EL (cell line): ENCODE measurements around the gene PHAF1.
A peak's percentile ranks its signal among the peaks of the same experiment; 100 is the strongest.
"Not testable (repeated sequence)": the region's sequence is repeated elsewhere in the genome, so short reads cannot be mapped to it uniquely, and the experiment has no call there.

Experiments
- DNase-seq: peaks from one replicate; pipeline ENCODE4 v3.0.0-alpha.2; 2016

The PHAF1 gene

GRCh38 chr16:67105246-67105645 is 4.5 kb upstream of the PHAF1 start:
- no peak for DNase-seq

DNA sequence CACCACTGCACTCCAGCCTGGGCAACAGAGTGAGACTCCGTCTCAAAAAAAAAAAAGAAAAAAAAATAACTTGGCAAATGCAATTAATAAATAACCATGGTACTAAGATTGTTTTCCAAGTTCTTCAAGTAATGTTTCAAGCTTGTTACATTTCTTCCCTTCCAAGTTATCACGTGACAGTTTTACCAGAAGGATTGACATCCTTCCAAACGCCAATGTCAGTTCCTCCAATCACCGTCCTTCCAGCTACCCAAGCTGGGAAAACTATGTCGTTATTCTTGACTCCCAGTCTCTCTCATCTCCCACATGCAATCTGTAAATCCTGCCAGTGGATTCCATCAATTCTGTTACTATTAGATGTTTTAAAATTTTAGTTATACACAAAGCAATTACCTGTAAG is 3.9 kb upstream of the PHAF1 start:
- no peak for DNase-seq

DNA sequence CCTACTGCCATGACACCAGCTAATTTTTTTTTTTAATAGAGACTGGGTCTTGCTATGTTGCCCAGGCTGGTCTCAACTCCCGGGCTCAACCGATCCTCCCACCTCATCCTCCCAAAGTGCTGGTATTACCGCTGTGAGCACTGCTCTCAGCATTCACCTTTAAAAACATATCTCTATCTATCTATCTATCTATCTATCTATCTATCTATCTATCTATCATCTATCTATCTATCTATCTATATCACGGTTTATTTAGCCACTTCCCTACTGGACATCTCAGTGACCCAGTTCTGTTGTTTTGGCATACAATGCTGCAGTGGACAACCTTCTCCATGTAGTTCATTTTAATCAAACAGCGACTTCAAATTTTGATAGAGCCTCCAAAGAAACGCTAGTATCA is 1.3 kb upstream of the PHAF1 start:
- DNase-seq: no peak

GRCh38 chr16:67108931-67109406 is 772 bp upstream of the PHAF1 start:
- DNase-seq: no peak

- no peak for DNase-seq
Measured at GRCh38 chr16:67111951-67112444, 2.3 kb downstream of the PHAF1 start.

DNA sequence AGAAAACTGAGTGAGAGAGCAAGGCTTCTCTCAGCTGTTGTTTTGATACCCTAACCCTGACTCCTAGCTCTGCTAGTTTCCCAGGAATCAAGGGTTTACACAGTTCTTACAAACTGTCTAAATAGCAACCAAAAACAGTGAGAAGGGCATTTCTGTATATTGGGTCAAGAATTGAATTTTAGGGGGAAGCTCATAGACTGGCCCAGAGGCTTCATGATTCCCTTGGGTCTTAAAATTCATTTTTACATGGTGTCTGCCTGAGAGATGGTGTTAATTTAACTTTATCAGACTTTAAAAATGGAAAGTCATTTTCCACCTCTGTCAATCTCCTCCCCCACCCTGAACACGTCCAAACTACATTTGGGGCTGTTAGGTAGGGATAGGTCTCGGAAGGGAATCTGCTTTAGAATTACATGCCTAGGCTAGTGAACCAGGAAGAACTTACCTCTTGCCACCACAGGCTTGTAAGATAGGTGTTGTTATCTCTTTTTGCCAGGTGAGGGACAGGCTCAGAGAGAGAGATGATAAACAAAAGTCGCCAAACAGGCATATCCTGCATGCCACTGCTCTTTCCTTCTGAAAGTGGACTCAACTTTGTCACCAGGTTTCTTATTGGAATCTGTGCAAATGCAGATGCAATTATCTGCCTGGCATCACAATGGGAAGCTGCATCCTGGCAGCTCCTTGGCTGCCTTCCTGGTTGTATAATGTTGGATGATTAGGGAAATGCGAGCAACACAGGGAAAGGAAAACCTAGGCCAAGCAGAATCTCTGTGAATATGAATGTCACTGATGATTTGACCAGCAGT is 3.1 kb downstream of the PHAF1 start:
- DNase-seq: no peak

GRCh38 chr16:67114793-67115192 is 5.1 kb downstream of the PHAF1 start:
- DNase-seq: peak; percentile 28

GRCh38 chr16:67115639-67116038 is 5.9 kb downstream of the PHAF1 start:
- DNase-seq: peak; percentile 93

GRCh38 chr16:67116388-67117311 is 6.9 kb downstream of the PHAF1 start:
- no peak for DNase-seq

DNA sequence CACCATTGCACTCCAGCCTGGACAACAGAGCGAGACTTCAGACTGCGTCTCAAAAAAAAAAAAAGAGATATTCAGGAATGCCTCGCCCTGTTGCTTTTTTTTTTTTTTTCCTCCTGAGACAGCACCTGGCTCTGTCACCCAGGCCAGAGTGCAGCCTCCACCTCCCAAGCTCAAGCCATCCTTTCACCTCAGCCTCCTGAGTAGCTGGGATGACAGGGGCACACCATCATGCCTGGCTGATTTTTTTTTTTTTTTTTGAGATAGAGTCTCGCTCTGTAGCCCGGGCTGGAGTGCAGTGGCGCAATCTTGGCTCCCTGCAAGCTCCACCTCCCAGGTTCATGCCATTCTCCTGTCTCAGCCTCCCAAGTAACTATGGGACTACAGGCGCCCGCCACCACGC is 8.0 kb downstream of the PHAF1 start:
- no peak for DNase-seq

GRCh38 chr16:67120025-67120424 is 10.3 kb downstream of the PHAF1 start:
- DNase-seq: no peak

DNA sequence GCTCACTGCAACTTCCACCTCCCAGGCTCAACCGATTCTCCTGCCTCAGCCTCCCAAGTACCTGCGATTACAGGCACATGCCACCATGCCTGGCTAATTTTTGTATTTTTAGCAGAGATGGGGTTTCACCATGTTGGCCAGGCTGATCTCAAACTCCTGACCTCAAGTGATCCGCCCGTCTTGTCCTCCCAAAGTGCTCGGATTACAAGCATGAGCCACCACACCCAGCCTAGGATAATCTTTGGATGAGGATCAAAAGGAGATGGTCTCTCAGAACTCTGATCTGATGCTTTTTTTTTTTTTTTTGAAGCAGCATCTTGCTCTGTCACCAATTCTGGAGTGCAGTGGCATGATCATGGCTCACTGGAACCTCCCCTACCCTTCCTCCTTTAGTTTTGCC is 13.1 kb downstream of the PHAF1 start:
- not testable (repeated sequence) for DNase-seq

DNA sequence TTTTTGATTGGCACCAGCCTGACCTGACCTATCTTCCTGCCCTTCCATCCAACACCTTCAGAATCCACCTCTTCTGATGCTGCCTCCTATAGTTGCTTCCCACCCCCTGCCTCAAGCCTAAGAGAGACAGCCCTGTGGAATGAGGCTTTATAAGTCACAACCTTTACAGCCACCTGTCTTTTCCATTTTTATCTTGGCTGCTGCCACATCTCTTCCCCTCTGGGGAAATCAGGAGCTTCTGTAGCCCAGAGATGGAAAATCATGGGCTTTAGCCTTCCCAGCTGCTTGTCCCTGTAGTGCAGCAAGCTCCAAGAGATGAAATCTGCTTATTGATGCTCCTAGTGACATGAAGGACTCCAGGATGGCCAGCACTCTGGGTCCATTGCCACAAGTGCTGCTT is 18.7 kb downstream of the PHAF1 start:
- no peak for DNase-seq

DNA sequence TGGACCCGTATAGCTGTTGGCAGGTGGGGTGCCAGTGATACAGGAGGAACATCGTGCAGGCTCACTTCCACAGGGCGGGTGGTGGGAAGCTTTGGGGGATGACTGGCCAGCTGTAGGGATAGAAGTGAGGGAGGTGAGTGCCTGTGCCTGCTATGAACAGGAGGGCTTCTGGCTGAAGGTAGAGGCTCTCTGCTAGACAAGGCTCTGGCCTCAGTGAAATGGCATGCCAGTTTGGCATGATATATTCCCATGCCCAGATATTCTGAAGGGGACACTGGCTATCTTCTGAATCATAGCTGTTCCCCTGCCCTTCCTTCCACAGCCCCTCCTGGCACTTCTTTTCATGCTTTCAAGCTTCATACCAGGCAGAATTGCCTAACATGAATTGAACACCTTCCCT is 19.1 kb downstream of the PHAF1 start:
- no peak for DNase-seq

DNA sequence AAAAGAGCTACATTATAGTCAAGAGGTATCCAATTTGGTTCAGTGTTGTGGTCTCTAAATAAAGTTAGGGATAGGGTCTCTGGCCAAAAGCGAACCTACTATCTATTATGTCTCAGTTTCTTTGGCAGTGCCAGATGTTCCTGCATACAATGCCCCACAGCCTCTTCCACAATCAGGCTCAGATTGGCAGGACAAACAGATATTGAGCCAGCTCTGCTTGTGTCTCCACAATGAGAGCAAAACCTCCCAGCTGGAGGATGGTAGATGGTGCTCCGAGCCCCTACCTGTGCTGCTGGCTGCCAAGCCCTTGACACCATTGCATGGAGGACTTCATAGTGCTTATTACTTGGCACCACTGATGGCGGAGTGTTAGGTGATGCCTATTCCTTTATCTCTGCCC is 19.7 kb downstream of the PHAF1 start:
- no peak for DNase-seq

DNA sequence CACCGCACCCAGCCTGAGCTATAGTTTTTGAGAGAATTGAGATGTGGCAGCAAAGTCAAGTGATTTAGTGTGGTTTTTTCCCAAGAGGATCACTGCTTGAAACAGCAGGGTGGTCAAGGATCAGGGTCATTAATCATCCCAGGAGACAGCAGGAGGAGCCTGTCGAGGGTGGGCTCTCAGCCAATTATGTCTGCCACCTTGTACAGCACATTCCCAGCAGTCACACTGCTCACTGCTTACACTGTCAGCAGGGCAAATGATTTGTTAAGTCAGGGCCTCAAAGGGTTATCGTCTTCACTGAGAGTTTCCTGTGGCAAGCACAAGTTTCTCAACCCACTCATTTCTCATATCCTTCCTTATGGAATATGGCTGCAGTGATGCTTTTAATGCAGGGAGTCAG is 27.9 kb downstream of the PHAF1 start:
- no peak for DNase-seq

- no peak for DNase-seq
Measured at GRCh38 chr16:67141391-67141790, 31.6 kb downstream of the PHAF1 start.

DNA sequence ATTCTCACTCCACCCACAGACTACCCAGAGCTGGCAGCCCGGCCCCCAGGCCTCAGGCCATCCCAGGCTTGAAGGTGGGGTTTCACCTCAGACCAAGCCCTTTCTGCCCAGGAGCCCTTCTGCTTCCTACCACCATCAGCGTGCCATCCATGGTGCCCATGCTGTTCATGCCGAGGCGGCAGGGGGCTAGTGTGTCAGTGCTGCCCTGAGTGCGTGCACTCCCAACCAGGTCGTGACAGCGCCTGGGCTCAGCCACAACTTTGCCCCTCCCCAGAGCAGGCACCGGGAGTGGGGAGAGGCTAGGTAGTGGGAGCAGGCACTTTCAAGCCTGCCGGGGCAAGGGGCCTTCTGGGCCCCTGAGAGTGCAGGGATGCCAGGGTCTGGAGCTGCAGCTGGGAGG is 32.6 kb downstream of the PHAF1 start:
- DNase-seq: no peak

DNA sequence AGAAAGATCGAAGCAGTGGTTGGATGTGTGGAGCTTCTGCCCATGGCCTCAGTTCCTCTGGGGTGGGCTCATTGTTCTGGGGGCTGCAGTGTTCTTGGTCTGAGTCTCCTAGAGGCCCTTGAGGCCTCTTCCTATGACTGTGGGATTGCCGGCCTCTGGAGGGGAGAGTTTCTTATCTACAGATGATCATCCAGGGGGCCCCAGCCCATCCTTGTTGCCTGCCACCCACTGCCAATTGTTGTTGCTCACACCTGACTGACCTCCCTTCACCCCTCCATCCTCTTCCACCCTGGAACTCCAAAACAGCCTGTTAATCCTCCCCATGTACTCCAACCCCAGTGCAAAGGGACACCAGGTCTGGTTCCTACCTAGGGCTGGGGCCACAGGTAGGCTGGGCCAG is 35.2 kb downstream of the PHAF1 start:
- DNase-seq: no peak

- DNase-seq: no peak
Measured at GRCh38 chr16:67145746-67146145, 36.0 kb downstream of the PHAF1 start.

DNA sequence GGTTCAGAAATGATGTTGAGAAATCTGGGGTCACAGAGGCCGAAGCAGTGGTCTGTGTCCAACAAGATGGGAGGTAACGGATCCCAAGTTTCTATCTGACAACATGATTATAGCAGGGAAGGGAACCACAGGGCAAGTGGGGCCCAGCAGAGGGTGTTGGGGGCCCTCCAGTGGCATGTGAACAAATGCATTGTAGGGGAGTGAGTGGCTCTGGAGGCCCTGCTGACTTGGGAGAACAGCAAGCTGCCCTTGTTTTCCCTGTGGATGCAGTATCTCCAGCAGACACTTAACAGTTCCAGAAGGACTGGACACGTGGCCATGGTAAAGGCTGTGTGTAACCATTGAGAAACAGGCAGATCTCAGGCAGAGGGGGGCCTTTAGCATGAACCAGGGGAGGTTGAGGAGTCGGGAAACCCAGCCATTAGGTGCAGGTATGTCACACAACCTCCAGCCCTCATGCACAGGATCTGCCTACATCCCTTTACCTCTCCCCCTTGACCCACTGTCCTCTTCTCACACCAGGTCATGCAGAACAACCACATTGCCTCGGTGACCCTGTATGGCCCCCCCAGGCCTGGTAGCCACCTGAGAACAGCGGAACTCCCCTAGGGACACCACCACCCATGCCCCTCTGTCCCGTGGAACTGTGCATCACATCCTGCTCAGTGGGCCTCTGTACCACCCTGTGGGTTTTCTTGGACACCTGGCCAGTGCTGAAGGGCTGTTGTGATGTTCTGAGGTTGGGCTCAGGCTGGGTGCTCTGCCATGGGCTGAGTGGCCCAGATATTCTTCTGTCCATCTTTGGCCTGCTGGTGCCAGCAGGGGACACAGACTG is 37.0 kb downstream of the PHAF1 start:
- DNase-seq: no peak

GRCh38 chr16:67147437-67148140 is 37.8 kb downstream of the PHAF1 start:
- no peak for DNase-seq
